NCI-H82 treated with DMSO at 0.1 percent for 48 hours (cell line): Measurements from ENCODE around the gene ARL11.
A peak's percentile ranks its signal among the peaks of the same experiment; 100 is the strongest.

Experiments used
- DNase-seq: peaks from one replicate; lab custom pipeline; 2025; ENCODE audit not compliant: unreplicated experiment; lab: John Stamatoyannopoulos, UW

Gene ARL11

DNA sequence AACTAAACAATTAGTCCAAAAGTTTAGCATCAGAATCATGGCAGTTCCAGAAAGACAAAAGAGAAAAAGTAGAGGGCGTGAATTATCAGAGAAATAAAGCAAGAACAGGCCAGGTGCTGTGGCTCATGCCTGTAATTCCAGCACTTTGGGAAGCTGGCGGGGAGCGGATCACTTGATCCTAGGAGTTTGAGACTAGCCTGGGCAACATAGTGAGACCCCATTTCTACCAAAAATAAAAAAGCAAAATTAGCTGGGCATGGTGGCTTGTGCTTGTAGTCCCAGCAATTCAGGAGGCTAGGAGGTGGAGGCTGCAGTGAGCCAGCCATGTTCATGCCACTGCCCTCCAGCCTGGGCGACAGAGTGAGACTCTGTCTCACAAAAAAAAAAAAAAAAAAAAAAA lies 18.4 kb downstream of the ARL11 start:
- DNase-seq: no peak

DNA sequence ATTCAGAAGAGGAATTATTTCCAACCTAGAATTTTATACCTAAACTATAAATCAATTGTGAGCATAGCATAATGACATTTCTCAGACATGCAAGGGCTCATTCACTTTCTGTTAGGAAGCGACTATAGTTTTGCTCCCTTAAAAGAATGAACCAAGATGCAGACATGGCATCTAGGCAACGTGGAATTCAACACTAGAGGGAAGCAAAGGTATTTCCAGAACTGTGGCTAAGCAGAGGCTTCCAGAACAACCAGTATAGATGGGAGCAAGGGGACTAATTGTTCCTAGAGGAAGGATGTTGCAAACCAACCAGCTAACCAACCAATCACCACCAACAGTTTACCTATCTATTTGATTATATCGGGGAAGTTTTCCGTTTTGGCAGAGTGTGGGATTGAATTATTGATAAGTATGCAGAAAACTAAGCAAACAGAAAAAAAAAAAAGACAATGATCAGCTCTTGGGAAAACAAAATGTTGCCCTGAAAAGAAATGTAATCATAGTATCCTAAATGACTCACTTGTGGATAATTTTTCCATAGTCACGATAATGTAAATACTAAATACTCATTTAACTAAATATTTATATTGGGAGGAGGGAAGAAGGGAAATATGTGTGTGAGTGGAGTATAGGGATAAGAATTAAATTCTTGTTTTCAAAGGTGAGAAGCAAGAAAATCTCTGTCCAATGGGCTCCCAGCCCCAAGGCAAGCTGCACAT lies 21.1 kb downstream of the ARL11 start:
- peak; percentile 61 for DNase-seq

DNA sequence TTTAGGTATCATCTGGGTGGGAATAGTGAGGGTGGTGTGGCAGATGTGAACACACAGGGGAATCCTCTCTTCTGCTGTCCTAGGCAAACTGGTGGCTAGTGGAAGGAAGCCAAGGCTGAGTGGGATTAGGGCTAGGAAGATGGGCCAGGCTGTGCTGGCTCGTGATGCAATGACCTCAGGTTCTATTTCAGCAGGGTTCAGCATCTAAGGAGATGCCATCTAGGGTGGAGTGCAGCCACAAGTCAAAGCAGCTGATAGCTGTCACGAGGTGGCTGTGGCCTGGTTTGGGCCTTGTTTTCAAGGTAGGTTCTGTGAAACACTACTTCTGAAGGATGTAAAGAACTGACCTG lies 21.6 kb downstream of the ARL11 start:
- no peak for DNase-seq

GRCh38 chr13:49651570-49652354 lies 23.5 kb downstream of the ARL11 start:
- DNase-seq: no peak

GRCh38 chr13:49652355-49653305 lies 24.3 kb downstream of the ARL11 start:
- peak; percentile 98 for DNase-seq

DNA sequence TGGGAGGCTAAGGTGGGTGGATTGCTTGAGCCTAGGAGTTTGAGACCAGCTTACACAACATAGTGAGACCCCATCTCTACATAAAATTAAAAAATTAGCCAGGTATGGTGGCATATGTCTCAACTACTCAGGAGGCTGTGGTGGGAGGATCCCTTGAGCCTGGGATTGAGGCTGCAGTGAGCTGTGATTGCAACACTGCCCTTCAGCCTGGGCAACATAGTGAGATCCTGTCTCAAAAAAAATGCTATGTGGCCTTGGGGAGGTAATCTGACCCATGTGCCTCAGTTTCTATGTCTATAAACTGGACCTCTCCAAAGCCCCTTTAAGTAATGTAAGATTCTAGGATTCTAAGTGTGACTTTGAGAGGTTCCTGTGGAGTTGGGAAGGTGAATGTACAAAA lies 25.2 kb downstream of the ARL11 start:
- no peak for DNase-seq

DNA sequence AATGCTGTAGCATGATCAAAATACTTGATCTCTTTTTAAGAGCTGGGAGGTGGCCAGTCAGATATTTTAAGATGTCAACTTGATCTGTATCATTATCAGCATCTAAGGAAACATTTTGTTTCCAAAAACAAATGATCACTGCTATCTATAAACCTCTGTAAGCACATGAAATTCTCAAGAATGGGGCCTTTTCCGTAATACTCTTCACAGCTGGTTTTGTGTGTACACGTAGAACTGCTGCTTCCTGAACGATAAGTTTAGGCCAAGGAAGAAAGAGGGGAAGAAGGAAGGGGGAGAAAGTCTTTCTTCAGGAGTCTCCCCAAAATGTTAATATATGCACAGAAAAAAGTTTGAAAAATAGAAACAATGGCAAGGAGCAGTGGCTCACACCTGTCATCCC lies 25.7 kb downstream of the ARL11 start:
- no peak for DNase-seq

DNA sequence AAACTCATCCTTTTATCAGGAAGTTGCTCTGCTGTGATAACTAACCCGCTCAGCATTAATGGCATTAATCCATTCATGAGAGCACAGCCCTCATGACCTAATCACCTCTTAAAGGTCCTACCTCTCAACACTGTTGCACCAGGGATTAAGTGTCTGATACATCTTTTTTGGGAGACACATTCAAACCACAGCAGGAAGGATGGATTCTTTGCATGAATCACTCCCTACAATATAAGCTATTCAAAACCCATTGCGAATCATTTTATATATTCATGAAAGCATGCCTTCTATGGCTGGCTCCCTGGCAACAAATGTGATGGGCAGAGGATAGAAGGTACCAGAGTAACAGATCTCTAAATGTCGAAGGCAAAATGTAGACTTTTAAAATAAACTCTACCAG lies 27.6 kb downstream of the ARL11 start:
- peak; percentile 77 for DNase-seq

- DNase-seq: peak; percentile 73
These were observed 28.9 kb downstream of the ARL11 start for GRCh38 chr13:49657241-49657641.

DNA sequence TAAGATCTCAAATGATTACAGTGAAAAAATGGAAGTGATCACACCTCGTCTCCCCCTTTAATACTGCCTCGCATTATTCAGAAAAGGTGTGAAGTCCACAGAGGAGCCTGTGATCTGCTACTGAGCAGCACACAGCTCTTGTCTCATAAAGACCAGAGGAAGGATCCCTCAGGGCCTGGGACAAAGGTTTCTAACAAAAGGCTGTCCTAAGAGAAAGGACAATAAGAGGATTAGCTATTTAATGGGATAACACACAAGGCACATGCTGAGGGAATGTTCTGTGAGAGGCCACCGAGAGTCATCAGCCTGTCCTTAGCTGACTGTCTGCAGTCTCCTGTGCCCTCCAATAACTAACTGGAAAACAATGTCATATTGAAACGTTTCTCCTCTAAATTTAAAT lies 36.3 kb downstream of the ARL11 start:
- peak; percentile 98 for DNase-seq

- DNase-seq: no peak
These were observed 39.5 kb downstream of the ARL11 start for GRCh38 chr13:49667773-49668172.

- peak; percentile 53 for DNase-seq
These were observed 41.5 kb downstream of the ARL11 start for GRCh38 chr13:49669735-49670309.

- DNase-seq: no peak
These were observed 42.5 kb downstream of the ARL11 start for GRCh38 chr13:49670828-49671227.

- no peak for DNase-seq
These were observed 48.4 kb downstream of the ARL11 start for GRCh38 chr13:49676581-49677298.

DNA sequence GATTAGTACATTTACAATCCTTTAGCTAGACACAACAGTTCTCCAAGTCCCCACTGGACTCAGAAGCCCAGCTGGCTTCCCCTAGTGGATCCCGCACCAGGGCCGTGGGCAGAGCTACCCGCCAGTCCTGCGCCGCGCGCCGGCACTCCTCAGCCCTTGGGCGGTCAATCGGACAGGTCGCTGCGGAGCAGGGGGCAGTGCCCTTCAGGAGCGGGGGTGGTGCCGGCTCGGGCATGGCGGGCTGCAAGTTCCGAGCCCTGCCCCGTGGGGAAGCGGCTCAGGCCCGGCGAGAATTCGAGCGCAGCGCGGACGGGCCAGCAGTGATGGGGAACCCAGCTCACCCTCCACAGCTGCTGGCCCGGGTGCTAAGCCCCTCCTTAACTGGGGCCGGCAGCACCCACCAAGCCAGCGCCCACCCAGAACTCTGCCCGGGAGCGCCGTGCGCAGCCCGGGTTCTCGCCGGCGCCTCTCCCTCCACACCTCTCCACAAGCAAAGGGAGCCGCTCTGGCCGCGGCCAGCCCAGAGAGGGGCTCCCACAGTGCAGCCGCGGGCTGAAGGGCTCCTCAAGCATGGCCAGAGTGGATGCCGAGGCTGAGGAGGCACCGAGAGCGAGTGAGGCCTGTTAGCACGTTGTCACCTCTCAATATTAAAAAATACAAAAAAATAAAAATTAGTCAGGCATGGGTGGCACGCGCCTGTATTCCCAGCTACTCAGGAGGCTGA lies 50.0 kb downstream of the ARL11 start:
- DNase-seq: no peak

- no peak for DNase-seq
These were observed 50.9 kb downstream of the ARL11 start for GRCh38 chr13:49679246-49679645.

DNA sequence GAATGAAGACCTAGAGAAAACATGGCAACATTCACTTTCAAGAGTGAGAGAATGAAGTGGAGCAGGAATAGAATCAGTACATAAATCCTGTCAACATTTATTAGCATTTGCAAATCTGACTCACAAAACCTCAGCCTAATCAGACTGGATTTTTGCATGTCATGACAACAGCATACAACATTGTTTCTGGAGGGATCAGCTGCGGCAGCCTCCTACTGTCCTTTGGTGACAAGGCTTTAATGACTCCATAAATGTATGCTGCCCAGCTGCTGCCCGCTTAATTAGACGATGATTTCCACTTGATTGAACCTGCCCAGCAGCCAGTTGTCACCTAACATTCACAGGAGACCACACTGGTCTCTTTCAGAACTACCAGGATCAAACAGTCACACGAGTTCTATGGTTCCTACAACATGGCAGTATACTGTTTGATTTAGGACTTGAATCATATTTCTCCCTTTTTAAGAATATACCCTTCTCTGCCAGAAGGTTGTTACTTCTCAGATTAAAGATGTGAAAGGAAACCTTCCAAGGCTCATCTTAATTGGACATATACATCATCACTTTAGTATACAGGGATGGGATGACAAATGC lies 53.6 kb downstream of the ARL11 start:
- DNase-seq: peak; percentile 51
